ENCODE results near the gene EPHA6. TPM values are rescaled to one million over a fixed set of nuclear protein-coding genes. Genes with fewer than 3 reads are reported as not detected.

EPHA6 gene
- total RNA-seq, 1 experiment from 2014 or later: 0.61 TPM

- H2AK5ac ChIP-seq (ENCODE audit: insufficient read length, low read length): no peak overlapping the region
- Mint-ChIP-seq H3K36me3 (ENCODE audit: insufficient read depth in 1 of 3, low read depth in 3 of 3) (0 out of 7 replicates have a peak, but pooled peaks cover 0 to 4% (median 0%) of the 10 kb centered on the region in 3 experiments), H3K27me3 (ENCODE audit: low read depth) (no peaks in the 10 kb centered on the region), H3K4me3 (no peak overlapping the region), H3K4me1 (no peaks in the 10 kb centered on the region), H3K9me3 (no peaks in the 10 kb centered on the region; a peak in 1 of 5 replicates), H3K27ac (peak overlapping the region in 1 of 3 experiments; percentile 49; a peak in 2 of 7 replicates)
- H2BK15ac ChIP-seq (ENCODE audit: low read depth, low read length): no peak overlapping the region
- H3K56ac ChIP-seq (ENCODE audit: insufficient read length, low read depth, low read length): no peak overlapping the region
- H3K4ac ChIP-seq (ENCODE audit: low read depth, low read length): no peak overlapping the region
- no peak overlapping the region for H3K9ac ChIP-seq (ENCODE audit: extremely low read depth, insufficient read length, low read length)
- no peak overlapping the region for H3K14ac ChIP-seq (ENCODE audit: insufficient read depth, low read length)
- H3K79me1 ChIP-seq (ENCODE audit: insufficient read depth, low read depth, low read length, poor library complexity, severe bottlenecking): no peaks in the 10 kb centered on the region
- no peak overlapping the region for H2BK12ac ChIP-seq (ENCODE audit: insufficient read length, low read depth, low read length)
- H3K27ac ChIP-seq (ENCODE audit: insufficient read length, low read depth, low read length): no peak overlapping the region
- no peak overlapping the region for H3K4me2 ChIP-seq (ENCODE audit: insufficient read depth, insufficient read length, low read length)
- H3K79me2 ChIP-seq (ENCODE audit: insufficient read depth, low read length): no peaks in the 10 kb centered on the region
- no peaks in the 10 kb centered on the region for H3K9me3 ChIP-seq (ENCODE audit: control insufficient read depth, low read depth, low read length)
- no peak; the same call in 2 of the 3 replicates for TF ChIP-seq CTCF (conservative IDR thresholded peaks at IDR 0.05)
- H3K23me2 ChIP-seq (ENCODE audit: insufficient read length, low read depth, low read length, poor library complexity, severe bottlenecking): no peaks in the 10 kb centered on the region
- no peaks in the 10 kb centered on the region for H3K27me3 ChIP-seq (ENCODE audit: insufficient read depth, low read length)
- H4K20me1 ChIP-seq (ENCODE audit: control insufficient read depth, insufficient read depth, insufficient read length): no peaks in the 10 kb centered on the region
- H3T11ph ChIP-seq (ENCODE audit: low read length): no peak overlapping the region
- no peak overlapping the region for H3K18ac ChIP-seq (ENCODE audit: insufficient read length, low read depth, low read length)
- no peak overlapping the region for H2BK120ac ChIP-seq (ENCODE audit: low read depth, low read length, poor library complexity, severe bottlenecking)
- WGBS (ENCODE audit: extremely low coverage, insufficient read length, low lambda C conversion rate): no CpG with 5 or more reads among the region's 2 CpGs
- no peak overlapping the region for H4K5ac ChIP-seq (ENCODE audit: insufficient read length, low read depth, low read length)
- no peak overlapping the region for H4K91ac ChIP-seq (ENCODE audit: insufficient read length, low read depth, low read length)
- H2BK20ac ChIP-seq (ENCODE audit: low read depth, low read length, poor library complexity, severe bottlenecking): no peak overlapping the region
- H4K8ac ChIP-seq (replicated peaks; ENCODE audit: insufficient read length, low read depth, low read length): no peak overlapping the region
- DNase-seq: no peak
- H3K23ac ChIP-seq (ENCODE audit: insufficient read length, low read depth, low read length): no peak overlapping the region
- no peak overlapping the region for H2AFZ ChIP-seq (ENCODE audit: low read length)
- H3K4me1 ChIP-seq (ENCODE audit: insufficient read depth, low read length): no peaks in the 10 kb centered on the region
- H2BK5ac ChIP-seq (ENCODE audit: insufficient read length, low read length): no peak overlapping the region
Observed at GRCh38 chr3:97353176-97353575, 538.8 kb downstream of the EPHA6 start.
